GM19240 (cell line): ENCODE measurements around the gene MINDY2.
"Not testable (repeated sequence)": the region's sequence is repeated elsewhere in the genome, so short reads cannot be mapped to it uniquely, and the experiment has no call there.

ENCODE experiments used
- DNase-seq: peaks from one replicate; pipeline ENCODE4 v3.0.0; 2011; ENCODE audit warnings: low spot score; ENCODE audit not compliant: insufficient read length

MINDY2 gene

DNA sequence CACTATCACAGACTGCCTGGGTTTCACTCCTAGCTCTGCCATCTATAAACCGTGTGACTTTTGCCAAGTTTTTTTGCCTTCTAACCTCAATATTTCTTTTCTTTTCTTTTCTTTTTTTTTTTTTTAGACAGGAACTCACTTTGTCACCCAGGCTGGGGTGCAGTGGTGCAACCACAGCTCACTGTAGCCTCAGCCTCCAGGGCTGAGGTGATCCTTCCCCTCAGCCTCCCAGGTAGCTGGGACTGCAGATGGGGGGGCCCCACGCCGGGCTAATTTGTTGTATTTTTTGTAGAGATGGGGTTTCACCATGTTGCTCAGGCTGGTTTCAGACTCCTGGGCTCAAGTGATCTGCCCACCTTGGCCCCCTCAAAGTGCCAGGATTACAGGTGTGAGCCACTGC is 18.4 kb upstream of the MINDY2 start:
- DNase-seq, result no peak

DNA sequence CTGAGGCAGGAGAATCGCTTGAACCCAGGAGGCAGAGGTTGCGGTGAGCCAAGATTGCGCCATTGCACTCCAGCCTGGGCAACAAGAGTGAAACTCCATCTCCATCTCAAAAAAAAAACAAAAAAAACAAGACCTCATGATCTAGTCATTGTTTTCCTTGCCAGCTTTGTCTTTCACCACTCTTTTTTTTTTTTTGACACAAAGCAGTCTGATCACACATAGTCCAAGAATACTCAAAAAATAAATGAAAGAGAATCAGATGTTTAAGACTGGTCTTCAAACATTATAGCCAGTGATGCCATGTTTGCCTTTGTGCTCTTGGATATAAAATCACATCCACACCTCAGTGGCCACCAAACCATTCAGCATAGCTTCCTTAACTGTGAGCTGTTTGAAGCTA is 15.8 kb upstream of the MINDY2 start:
- no peak for DNase-seq

GRCh38 chr15:58755956-58756355 is 15.1 kb upstream of the MINDY2 start:
- DNase-seq, result no peak

DNA sequence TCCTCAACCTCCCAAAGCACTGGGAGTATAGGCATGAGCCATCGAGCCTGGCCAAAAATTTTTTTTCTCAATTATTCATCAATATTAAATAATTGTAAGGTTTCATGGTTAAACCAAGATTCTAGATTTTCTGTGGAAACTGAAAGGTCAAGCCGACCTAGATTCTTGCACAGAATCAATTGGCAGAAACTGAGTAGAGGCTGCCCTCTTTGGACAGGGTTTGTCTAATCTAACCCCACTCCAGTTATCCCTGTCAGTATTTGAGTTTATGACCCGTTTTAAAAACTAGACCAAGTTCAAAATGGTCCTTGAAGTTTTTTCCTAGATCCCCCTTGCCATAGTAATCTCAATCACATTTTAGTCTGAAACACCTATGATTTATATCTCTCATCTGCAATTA is 13.0 kb upstream of the MINDY2 start:
- DNase-seq, result no peak

DNA sequence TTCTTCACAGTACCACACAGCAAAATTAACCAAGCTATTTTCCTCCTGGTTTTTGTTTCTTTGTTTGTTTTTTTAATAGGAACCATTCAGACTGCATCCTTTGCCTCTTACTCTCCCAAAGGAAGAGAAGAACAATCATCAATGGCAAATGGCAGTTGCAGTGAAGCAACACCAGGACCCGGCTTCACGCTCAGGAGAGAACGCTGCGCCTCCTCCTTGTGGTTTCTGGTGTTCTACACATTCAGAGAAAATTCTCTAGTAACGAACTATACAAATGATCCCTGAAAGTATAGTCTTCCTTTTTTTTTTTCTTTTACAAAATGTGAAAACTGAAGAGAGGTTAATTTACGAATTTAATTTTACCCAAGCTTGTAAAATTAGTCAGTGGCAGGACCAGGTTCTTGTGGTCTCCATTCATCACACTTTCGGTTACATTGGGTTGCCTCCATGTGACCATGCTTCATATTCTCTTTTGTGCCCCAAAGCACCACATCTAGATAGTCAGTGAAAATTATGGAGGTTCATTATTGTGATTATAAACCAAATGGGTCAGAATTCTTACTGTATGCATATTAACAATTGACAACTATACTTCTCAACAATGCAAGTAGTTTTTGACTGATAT is 10.6 kb upstream of the MINDY2 start:
- no peak for DNase-seq

DNA sequence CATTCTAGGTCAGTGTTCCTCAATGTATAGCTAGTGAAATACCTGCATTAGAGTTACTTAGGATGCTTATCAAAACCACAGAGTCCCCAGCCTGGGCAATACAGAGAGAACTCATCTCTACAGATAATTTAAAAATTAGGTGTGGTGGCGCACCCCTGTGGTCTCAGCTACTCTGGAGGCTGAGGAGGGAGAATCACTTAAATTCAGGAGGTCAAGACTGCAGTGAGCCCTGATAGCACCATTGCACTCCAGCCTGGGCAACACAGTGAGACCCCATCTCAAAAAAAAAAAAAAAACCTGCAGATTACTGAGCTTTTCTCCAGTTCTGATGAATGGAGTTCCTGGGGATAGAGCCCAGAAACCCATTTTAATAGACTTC is 10.1 kb upstream of the MINDY2 start:
- no peak for DNase-seq

DNA sequence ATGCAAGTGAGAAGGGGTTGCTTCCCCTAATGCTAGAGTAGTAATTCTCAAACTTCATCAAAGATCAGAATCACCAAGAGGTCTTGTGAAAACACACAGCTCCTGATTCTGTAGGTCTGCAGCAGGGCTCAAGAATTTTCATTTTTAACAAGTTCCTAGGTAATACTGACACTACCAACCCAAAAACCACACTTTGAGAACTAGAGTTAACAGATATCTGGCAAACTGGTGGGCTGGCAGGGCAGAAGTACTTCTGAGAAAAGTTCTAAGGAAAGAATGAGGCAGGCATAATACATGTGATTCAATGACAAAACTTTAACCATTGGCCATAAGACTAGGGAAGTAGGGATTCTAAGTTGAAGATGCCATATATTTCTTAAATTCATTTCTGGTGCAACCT is 8.8 kb upstream of the MINDY2 start:
- no peak for DNase-seq

- no peak for DNase-seq
Measured at GRCh38 chr15:58762731-58763130, 8.4 kb upstream of the MINDY2 start.

DNA sequence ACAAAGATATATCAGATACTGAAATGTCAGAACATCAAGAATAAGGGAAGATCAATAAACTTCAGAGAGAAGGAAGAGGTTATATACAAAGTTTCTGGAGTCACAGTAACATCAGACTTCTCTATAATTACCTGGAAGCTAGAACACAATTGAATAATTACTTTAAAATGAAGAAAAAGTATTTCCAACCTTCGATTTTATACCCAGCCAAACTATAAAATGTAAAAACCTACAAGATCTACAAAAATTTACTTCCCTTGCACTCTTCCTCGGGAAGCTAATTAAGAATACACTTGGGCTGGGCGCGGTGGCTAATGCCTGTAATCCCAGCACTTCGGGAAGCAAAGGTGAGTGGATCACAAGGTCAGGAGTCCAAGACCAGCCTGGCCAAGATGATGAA is 6.6 kb upstream of the MINDY2 start:
- no peak for DNase-seq

GRCh38 chr15:58766290-58766689 is 4.8 kb upstream of the MINDY2 start:
- DNase-seq, result no peak

- not testable (repeated sequence) for DNase-seq
Measured at GRCh38 chr15:58768601-58769004, 2.5 kb upstream of the MINDY2 start.

GRCh38 chr15:58770519-58770856 is 614 bp upstream of the MINDY2 start:
- no peak for DNase-seq

- no peak for DNase-seq
Measured at GRCh38 chr15:58771621-58772250, 634 bp downstream of the MINDY2 start.

- DNase-seq, result no peak
Measured at GRCh38 chr15:58773024-58773423, 1.9 kb downstream of the MINDY2 start.

DNA sequence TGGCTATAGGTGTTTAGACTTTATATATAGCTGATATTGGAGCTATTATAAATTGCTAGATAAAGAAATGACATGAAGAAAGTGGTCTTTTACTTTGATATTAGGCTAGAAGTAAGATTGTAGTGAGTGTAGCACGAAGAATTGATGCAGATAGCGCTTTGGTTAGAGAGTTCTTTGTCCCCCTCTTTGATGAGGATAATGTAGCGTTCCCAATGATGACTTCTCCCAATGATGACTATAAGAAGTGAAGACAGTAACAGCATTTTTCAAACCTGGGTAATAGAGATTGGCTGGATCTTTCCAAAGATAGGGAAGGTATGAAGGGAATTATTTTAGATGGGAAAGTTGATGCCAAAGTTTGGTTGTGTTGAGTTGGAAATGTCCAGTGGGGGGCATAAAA is 4.3 kb downstream of the MINDY2 start:
- no peak for DNase-seq

GRCh38 chr15:58777107-58777506 is 6.0 kb downstream of the MINDY2 start:
- peak; percentile 17 for DNase-seq

DNA sequence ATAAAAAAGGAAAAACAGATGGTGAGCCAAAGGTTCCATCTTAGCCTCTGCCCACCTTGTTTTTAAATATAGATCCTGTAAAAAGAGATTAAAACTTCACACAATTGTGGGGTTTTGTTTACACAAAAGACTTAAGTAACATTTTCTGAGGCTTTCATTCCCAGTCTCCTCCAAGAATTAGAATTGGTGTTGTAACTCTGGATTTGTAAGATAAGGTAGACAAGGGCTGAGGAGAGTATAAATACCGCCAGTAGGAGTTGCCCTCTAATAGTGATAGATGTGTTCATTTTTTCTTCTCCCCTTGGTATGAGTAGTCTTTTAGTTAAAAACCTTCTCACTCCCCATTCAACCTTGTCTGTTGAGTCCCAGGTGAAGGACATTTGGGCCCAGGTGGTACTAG is 8.5 kb downstream of the MINDY2 start:
- no peak for DNase-seq

DNA sequence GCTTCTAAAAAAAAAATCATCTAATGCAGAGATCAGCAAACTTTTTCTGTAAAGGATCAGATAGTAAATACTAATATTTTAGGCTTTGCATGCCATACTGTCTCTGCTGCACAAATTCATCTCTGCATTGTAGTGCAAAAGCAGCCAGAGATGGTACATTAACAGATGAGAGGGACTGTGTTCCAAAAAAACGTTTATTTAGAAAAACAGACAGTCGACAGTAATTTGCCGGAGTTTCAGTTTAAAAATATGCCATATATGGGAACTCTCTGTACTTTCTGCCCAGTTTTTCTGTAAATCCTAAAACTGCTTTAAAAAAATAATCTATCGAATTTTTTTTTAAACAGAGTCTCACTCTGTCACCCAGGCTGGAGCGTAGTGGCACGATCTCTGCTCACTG is 14.3 kb downstream of the MINDY2 start:
- DNase-seq, result no peak

GRCh38 chr15:58788056-58788710 is 17.1 kb downstream of the MINDY2 start:
- DNase-seq, result no peak

- no peak for DNase-seq
Measured at GRCh38 chr15:58793862-58794261, 22.8 kb downstream of the MINDY2 start.

DNA sequence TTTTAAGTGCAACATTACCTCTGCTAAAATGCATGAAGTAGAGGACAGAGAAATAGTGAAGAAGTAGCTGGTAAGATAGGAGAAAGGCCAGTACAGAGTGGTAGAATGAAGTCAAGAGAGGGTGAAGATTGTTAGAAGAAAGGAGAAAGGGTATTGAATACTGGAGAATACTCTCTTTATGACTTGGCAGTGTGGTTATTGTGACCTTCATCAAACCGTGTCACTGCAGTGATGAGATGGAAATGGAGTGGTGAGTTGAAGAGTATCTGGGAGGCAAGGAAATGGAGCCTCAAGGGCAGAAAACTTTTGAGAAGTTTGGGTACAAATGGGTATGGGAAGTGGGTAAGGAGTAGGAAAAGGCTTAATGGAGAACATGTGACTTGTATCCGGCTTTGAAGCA is 24.7 kb downstream of the MINDY2 start:
- DNase-seq, result no peak

DNA sequence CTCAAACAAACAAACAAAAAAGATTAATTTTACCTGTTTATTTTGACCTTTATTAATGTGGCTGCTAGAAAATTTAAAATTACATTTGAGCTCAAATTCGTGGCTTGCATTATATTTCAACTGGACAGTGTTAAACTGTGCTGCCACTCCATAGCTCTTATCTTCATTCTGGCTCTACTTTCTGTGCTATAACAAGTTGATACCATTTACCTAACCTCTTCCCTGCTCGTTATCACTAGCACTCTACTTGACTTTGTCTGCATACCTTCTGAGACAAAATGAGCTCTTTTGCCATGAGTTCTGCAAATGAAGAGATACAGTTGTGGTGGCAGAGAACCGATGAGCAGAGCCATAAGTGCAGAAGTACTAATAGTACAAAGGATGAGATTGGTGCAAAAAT is 26.4 kb downstream of the MINDY2 start:
- DNase-seq, result no peak

DNA sequence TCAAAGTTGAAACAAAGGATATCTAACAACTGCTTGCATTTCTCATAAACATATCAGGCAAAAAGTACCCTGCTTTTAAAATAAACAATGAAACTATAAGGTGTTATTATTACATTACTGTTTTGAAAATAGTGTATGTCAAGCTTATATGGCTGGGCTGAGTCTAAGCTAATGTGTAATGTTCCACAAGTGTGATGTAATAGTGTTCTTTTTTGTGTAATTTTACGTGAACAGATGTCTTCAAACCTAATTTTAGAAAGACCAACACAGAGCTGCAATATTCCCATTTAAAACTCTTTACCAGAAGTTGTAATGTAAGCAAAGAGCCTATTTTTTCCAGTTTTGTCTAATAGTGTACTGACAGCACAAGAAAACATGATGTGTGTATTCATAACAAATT is 34.0 kb downstream of the MINDY2 start:
- DNase-seq, result no peak
